Lung (tissue), 12 donors: Measurements from ENCODE around the gene ATXN1. TPM values are rescaled to one million over a fixed set of nuclear protein-coding genes. Genes with fewer than 3 reads are reported as not detected.

Experiments
- ATAC-seq: fragments of 200-7000 bp; cut with Tn5 transposase; one replicate; pipeline ENCODE4 v1.9.1; 2020; ENCODE audit warnings: moderate number of reproducible peaks; ENCODE audit not compliant: insufficient read depth, low FRiP score
- DNase-seq, 3 donors: peaks; one replicate each; pipeline ENCODE4 v3.0.0-alpha.2; 2013 to 2017
- H3K27ac ChIP-seq, 2 donors: one replicate each; pipeline ENCODE4 v1.5.1; 2013; ENCODE audit warnings: mild to moderate bottlenecking in 2 of 2, moderate library complexity in 2 of 2, control low read depth in 1 of 2, inconsistent platforms in 1 of 2, low read depth in 1 of 2, low read length in 1 of 2
- H3K27me3 ChIP-seq, 3 donors: one replicate each; pipeline ENCODE4 v1.5.1; 2013; ENCODE audit warnings: low read length in 2 of 3; ENCODE audit not compliant: control insufficient read depth in 3 of 3, insufficient read depth in 3 of 3
- H3K36me3 ChIP-seq, 4 donors: one replicate each; pipeline ENCODE4 v1.5.1; 2013; ENCODE audit warnings: low read length in 4 of 4, mild to moderate bottlenecking in 1 of 4, moderate library complexity in 1 of 4; ENCODE audit not compliant: control insufficient read depth in 4 of 4, insufficient read depth in 4 of 4
- H3K4me1 ChIP-seq, 5 donors: one replicate each; pipeline ENCODE4 v1.5.1; 2013; ENCODE audit warnings: low read length in 5 of 5, mild to moderate bottlenecking in 2 of 5, moderate library complexity in 1 of 5; ENCODE audit not compliant: control insufficient read depth in 5 of 5, insufficient read depth in 5 of 5
- H3K4me3 ChIP-seq: one replicate; pipeline ENCODE4 v1.5.1; 2013; ENCODE audit warnings: mild to moderate bottlenecking, control low read depth, moderate library complexity
- H3K9ac ChIP-seq, 2 donors: one replicate each; pipeline ENCODE4 v1.5.1; 2013; ENCODE audit warnings: low read length in 2 of 2, control low read depth in 1 of 2; ENCODE audit not compliant: insufficient read depth in 1 of 2
- H3K9me3 ChIP-seq, 4 donors: one replicate each; pipeline ENCODE4 v1.5.1; 2013; ENCODE audit warnings: low read length in 3 of 4, mild to moderate bottlenecking in 1 of 4, moderate library complexity in 1 of 4; ENCODE audit not compliant: control insufficient read depth in 4 of 4, insufficient read depth in 3 of 4
- WGBS, 2 donors: extraction: QIAGEN DNeasy Blood & Tissue Kit; methylation state at CpG; one replicate each; pipeline ENCODE4 v1.1.7; 2013; 5-methylcytosine and 5-hydroxymethylcytosine counted together
- polyA plus RNA-seq, 2 donors: library from polyadenylated mRNA; stranded (reverse); fragments of 200-250 nt; gene quantifications; one replicate each; pipeline ENCODE4 v1.2.1, GENCODE V29; 2013
- total RNA-seq, 2 donors: library from RNA; depleted of rRNA in 1 of 2; stranded (reverse); fragments of >200 nt in 1 of 2; gene quantifications; one replicate each; pipeline ENCODE4 v1.2.1, GENCODE V29; 2014 to 2021
- TF ChIP-seq, protein P1 (sequence below): IDR thresholded peaks from 2 replicates; pipeline ENCODE4 v1.5.1; 2012; ENCODE audit warnings: mild to moderate bottlenecking; ENCODE audit errors: control extremely low read depth, extremely low read depth
- donor health status: control.
- donor health status: control.
- donor health status: Bipolar disorder and iron deficiency.
- donor health status: healthy.
- donor health status: DM: yes; HTN: yes; CAD: no.

Gene ATXN1
- total and polyA plus RNA-seq, 4 donors, result 9.7 to 108 (median 34.9) TPM

DNA sequence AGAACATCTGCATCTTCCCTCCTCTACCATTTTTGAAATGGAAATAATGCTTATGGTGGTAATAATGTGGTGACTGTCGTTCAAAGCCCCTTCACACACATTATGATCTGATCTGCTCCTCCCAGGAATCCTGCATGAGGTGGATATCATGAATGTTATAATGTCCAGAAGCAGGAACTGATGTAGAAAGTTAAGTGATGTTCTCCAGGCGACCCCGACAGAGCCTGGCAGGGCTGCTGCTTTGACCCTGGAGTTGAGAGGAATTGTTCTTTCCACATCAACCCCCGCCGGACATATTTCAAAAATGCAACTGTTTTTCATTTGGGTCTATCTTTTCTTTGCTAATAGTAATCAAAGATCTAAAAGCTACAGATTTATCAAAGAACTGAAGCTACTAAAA, 391.3 kb downstream of the ATXN1 start:
- no peak overlapping the region for H3K27ac ChIP-seq
- 91 to 93% methylated on average over 5 of the region's 5 CpGs for WGBS, 2 donors

DNA sequence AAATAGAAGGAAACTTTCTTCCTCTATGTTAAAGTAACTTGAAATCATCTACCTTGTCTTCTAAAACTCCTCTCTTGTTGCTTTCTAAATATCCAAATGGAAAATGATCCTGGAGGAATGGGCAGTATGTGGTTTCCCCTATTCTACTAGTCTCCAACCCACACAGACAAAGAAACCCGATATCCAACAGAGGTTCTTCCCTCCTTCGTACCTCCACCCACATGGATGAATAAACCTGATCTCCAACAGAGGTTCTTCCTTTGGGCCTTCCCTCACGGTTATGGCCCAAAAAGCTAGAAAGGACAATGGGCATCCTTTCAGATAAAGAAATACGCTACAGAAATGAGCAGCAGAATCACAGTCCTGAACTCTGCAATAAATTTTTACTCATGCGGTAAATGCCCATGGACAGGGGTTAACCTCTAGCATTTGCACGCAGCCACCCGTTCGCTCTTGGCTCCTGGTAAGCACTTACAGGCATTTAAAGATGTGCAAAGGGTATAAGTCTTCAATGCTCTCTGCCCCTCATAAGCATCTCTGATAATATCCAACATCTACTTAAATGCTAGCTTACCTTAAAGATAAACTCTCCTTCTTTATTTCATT, 392.0 kb downstream of the ATXN1 start:
- no peak overlapping the region for H3K4me3 ChIP-seq
- H3K4me1 ChIP-seq, result peaks cover 0 to 6% (median 0%) of the 10 kb centered on the region in 5 donors
- H3K27me3 ChIP-seq, result no peaks in the 10 kb centered on the region
- no peak overlapping the region for H3K27ac ChIP-seq
- TF ChIP-seq, protein P1, sequence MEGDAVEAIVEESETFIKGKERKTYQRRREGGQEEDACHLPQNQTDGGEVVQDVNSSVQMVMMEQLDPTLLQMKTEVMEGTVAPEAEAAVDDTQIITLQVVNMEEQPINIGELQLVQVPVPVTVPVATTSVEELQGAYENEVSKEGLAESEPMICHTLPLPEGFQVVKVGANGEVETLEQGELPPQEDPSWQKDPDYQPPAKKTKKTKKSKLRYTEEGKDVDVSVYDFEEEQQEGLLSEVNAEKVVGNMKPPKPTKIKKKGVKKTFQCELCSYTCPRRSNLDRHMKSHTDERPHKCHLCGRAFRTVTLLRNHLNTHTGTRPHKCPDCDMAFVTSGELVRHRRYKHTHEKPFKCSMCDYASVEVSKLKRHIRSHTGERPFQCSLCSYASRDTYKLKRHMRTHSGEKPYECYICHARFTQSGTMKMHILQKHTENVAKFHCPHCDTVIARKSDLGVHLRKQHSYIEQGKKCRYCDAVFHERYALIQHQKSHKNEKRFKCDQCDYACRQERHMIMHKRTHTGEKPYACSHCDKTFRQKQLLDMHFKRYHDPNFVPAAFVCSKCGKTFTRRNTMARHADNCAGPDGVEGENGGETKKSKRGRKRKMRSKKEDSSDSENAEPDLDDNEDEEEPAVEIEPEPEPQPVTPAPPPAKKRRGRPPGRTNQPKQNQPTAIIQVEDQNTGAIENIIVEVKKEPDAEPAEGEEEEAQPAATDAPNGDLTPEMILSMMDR, result no peak
- no peak for DNase-seq
- H3K36me3 ChIP-seq, result no peaks in the 10 kb centered on the region
- no peak for ATAC-seq
- peaks cover 0 to 2% (median 0%) of the 10 kb centered on the region in 4 donors for H3K9me3 ChIP-seq
- H3K9ac ChIP-seq, result no peak overlapping the region
- WGBS, 2 donors, result 96% methylated on average over 8 of the region's 8 CpGs

More for the DNA sequence above, 391.3 kb downstream of the ATXN1 start:
- ATAC-seq (no peak), DNase-seq (no peak)
- Histone ChIP-seq H3K9ac (no peak overlapping the region), H3K27me3 (no peaks in the 10 kb centered on the region), H3K4me3 (no peak overlapping the region), H3K36me3 (no peaks in the 10 kb centered on the region), H3K9me3 (peaks cover 0 to 2% (median 0%) of the 10 kb centered on the region in 4 donors), H3K4me1 (peaks cover 0 to 6% (median 0%) of the 10 kb centered on the region in 5 donors)
- TF ChIP-seq, protein P1, result no peak

DNA sequence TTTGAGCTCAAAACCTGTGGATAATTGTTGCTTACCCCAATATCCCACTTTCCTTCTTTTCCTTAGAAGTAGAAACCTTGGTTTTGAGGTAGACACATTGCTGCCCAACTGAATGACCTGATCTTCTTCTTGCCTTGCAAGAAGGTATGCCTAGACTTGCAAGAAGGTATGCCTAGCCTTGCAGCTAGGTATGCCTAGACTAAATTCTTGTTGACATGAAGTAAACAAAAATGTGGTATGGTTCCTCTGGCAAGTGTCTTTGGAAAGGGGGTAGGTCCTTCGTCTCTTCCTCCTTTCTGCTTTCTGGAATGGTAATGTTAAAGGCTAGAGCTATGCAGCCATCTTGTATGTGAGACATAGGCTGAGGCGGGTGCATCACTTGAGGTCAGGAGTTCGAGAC, 393.7 kb downstream of the ATXN1 start:
- WGBS, 2 donors, result 89 to 91% methylated on average over 3 of the region's 3 CpGs
- ATAC-seq (no peak), DNase-seq (no peak)
- no peaks in the 10 kb centered on the region for H3K27me3 ChIP-seq
- H3K27ac ChIP-seq, result no peak overlapping the region
- peaks cover 0 to under 1% (median 0%) of the 10 kb centered on the region in 4 donors for H3K9me3 ChIP-seq
- no peak overlapping the region for H3K4me3 ChIP-seq
- no peaks in the 10 kb centered on the region for H3K36me3 ChIP-seq
- peaks cover 0 to 6% (median 0%) of the 10 kb centered on the region in 5 donors for H3K4me1 ChIP-seq
- TF ChIP-seq, protein P1, result no peak
- no peak overlapping the region for H3K9ac ChIP-seq

DNA sequence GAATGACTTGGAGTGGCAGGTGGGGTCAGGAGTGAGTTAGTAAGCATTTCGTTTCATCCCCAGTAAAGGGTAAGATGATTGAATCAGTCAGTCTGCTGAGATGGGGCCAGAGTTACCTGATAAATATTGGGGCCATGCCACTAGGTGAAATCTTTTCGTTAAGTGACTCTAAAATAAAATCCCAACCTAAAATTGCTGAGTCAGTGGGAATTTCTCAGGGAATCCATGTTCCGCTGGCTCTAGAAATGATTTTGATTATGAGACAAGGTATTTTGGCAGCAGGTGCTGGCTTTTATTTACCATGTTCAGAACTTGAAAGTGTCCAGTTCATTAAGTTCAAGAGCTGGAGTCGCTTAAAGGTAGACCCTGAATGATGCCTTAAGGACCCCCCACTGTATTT, 397.5 kb downstream of the ATXN1 start:
- Histone ChIP-seq H3K4me3 (no peak overlapping the region), H3K4me1 (peaks cover 0 to 2% (median 0%) of the 10 kb centered on the region in 5 donors), H3K36me3 (no peaks in the 10 kb centered on the region), H3K9ac (no peak overlapping the region), H3K9me3 (no peaks in the 10 kb centered on the region), H3K27me3 (no peaks in the 10 kb centered on the region), H3K27ac (no peak overlapping the region)
- WGBS, 2 donors, result 93 to 95% methylated on average over 4 of the region's 4 CpGs
- no peak for ATAC-seq
- TF ChIP-seq, protein P1, result no peak
- no peak for DNase-seq
